HG03378 (cell line): ENCODE data around the gene ZNF236.
"Not testable (repeated sequence)": the region's sequence is repeated elsewhere in the genome, so short reads cannot be mapped to it uniquely, and the experiment has no call there.

ENCODE experiments used
- ATAC-seq: cut with Tn5 transposase; IDR thresholded peaks from one replicate; pipeline ENCODE4 v1.9.1; 2021; ENCODE audit warnings: mild to moderate bottlenecking, moderate library complexity; ENCODE audit not compliant: unreplicated experiment

The ZNF236 gene

DNA sequence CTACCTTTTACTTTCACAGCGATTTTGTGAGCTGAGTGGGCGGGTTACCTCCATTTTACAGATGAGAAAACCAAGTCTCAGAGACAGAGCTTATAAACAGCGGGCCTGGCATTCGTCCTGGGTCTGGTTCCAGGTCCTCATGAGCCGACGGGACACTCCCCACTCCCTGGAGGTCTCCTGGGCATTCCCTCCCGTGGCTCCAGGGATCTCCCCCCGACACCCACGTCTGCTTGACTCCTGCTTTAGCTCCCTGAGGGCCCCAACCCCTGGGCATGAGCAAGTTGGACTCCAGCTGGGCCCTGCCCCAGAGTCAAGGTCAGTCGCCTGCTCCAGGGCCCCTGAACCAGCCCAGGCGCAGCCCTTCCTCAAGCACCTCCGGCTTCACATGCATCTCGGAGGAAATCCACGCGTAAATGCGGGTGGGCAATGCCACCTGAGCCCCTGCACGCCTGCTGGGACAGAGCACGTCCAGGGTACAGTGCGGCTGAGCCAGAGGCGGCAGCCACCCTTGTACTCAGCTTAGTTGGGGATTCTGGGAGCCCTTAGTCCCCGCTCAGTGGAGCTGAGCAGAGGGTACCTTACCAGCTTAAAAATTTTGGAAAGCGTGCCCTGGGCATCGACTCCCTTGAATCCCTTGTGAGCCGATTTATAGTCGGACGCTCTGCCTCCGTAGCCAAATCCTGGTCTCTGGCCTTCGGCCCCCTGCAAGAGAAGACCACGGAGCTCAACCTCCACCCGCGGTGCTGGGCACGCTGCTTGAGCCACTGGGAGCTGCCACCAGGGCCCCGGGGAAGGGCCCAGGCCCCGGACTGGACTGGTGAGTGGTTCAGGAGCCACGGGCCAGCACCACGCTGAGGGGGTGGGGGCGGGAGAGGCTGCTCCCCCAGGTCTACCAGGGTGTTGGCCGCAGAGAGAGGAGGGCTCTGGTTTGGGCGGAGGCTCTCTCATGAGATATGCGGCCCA lies 162.1 kb downstream of the ZNF236 start:
- ATAC-seq = no peak

DNA sequence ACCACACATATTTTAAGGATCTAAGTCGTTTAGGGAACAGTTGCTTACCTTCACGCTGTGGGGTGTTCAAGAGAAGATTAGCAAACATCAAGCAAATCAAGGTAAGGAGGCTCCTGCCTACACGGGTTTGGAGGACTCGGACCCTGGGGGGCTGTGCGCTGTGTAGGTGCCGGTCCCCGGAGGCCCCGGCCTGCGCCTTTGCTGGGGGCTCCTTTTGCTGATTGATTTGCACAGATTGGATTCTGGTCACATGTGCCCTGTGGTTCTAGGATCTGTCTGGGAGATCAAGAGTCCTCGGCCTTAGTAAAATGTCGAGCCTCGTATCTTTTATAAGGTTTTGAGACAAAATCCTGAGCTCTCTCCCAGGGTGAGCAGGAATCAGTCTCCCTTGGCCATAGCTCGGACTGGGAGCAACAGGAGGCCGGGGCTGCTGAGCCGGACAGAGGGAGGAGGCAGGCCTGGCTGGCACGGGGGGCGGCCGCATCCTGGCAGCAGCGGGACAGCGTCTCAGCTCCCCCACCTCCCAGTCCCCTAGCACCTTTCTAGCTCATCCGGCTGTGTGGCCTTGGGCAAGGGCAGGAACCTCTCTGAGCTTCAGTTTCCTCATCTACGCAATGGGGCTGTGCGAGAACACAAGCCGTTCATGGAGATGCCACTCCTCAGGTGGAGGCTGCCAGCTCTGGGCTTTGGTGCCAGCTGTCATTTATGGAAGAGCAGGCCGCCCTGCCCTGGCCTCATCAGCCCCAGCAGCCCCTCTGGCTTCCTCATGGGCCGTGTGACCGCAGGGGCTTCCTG lies 163.0 kb downstream of the ZNF236 start:
- no peak for ATAC-seq

- no peak for ATAC-seq
Observed at GRCh38 chr18:76985951-76986236, 163.5 kb downstream of the ZNF236 start.

- ATAC-seq = no peak
Observed at GRCh38 chr18:76986406-76986805, 164.0 kb downstream of the ZNF236 start.

DNA sequence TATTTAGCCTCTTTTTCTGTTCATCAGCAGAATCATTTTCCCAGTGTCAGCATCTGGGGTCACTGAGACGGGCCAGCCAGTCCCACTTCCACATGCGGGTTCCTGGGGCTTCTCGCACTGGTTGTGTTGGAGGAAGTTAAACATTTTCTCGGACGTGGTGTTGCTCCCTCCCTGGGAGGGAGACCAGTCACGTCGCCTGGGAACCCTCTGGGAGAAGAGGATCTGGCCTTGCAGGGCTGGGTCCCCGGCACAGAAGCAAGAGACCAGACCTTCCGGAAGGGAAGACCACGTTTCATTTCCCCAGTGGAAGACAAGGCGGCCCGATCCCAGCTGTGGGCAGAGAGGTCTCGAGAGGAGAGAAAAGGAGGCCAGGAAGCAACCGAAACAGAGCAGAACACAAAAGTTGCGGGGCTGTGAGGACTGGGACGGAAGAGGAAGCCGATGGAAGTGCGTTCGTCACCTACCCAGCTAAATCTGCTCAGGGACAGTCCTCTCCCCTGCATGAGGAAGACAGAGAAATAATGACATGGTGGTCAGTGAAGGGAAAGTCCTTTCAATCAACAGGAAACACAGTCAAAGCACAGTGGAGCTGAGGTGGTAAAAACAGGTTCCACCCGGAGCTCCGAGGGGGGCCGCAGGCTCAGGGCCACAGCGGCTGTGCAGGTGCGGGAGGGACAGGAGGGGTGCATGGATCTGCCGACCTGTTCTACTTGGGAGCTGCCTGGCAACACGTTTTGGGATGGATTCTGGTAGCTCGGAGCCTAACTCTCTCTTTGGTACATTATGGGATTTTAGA lies 165.9 kb downstream of the ZNF236 start:
- no peak for ATAC-seq

DNA sequence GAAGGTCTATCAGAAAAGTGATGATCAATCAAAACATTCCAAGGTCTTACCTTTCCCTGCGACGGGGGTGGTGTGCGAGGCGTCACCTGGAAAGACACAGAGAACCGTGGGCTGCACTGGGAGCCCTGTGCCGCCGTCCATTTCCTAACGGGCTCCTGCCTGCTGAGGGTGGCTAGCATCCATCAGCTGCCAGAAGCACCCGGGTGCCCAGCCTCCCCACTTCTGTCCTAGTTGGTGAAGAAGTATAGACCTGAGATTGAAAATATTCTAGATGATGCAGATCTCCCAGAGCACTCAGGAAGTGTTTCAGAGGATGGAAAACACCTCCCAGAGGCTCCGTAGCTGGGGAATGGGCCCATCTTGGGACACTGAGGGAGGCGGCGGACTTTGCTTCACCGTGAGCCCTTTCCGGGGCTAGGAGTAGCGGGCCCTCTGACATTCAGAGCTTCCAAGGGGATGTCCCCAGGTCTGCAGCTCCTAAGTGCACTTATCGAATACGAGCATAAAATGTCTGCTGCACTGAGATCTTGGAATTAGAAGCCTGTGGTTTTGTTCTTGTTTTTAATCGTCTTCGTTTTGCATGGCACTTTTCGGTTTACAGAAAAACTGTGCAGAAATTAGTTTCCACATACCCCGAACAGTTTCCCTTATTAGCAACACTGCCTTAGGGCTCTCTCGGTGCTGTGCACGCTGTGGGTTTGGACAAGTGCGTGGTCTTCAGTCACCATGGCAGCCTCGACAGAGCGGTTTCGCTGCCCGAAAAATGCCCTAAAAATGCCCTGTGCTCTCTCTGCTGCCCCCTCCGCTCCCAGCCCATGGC lies 166.7 kb downstream of the ZNF236 start:
- no peak for ATAC-seq

GRCh38 chr18:76989647-76990190 lies 167.4 kb downstream of the ZNF236 start:
- ATAC-seq = no peak

GRCh38 chr18:76990343-76991020 lies 168.1 kb downstream of the ZNF236 start:
- not testable (repeated sequence) for ATAC-seq

GRCh38 chr18:76991021-76991688 lies 168.8 kb downstream of the ZNF236 start:
- no peak for ATAC-seq

- ATAC-seq = no peak
Observed at GRCh38 chr18:76992226-76993084, 170.1 kb downstream of the ZNF236 start.

DNA sequence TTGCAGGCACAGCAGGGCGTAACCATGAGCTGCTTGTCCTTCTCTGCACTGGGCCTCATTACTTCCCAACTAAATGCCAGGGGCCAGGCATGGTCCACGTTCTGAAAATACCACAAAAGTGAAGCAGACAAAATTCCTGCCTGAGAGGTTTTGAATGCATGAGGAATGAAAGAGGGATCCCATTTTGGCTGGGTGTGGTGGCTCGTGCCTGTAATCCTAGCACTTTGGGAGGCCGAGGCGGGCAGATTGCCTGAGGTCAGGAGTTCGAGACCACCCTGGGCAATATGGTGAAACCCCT lies 170.7 kb downstream of the ZNF236 start:
- ATAC-seq = no peak

DNA sequence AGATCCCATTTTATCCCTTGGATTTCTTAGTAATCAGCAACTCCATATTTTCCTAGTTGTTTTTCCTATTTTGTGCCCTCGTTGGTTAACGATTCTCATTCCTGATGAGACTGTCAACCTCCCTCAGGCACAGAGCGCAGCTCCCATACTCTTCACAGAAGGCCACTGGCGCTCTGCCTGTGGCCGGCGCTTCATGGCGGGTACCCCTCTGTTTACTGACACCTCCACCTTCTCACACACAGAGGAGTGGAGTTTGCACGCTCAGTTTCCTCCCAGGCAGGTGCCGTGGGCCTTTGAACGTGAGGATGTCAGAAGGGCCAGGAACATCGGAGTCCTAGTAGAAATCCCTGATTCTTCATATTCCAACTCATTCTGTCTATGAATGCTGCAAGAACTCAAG lies 171.2 kb downstream of the ZNF236 start:
- no peak for ATAC-seq

DNA sequence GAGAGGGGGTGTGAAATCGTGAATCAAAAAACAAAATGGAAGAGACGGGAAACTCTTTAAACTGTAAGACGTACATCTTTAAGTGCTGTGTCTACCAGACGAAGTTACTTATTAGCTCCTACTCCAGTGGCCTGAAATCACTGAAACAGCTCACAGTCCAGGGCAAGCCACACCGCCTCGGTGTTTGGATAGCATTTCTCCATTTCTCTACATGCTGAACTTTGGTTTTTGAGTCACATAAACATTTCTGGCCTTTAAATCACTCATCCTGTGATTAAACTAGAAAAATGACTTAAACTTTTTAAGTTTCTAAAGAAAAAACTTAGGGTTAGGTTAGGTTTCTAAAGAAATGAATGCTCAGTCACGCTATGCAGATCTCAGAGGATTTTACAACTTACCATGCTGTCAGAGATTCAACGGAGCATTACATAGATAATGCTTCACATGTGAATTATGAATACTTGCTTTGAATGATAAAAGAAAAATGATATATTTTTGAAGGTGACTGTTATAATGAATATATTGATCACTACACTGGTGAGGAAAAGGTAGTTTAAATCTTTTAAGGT lies 171.8 kb downstream of the ZNF236 start:
- no peak for ATAC-seq

- no peak for ATAC-seq
Observed at GRCh38 chr18:76995896-76996295, 173.5 kb downstream of the ZNF236 start.

GRCh38 chr18:76996429-76996828 lies 174.1 kb downstream of the ZNF236 start:
- no peak for ATAC-seq

- no peak for ATAC-seq
Observed at GRCh38 chr18:76997951-76998808, 175.8 kb downstream of the ZNF236 start.

GRCh38 chr18:76999077-76999476 lies 176.7 kb downstream of the ZNF236 start:
- no peak for ATAC-seq
